ENCODE data around the gene TRPM6.

The TRPM6 gene

DNA sequence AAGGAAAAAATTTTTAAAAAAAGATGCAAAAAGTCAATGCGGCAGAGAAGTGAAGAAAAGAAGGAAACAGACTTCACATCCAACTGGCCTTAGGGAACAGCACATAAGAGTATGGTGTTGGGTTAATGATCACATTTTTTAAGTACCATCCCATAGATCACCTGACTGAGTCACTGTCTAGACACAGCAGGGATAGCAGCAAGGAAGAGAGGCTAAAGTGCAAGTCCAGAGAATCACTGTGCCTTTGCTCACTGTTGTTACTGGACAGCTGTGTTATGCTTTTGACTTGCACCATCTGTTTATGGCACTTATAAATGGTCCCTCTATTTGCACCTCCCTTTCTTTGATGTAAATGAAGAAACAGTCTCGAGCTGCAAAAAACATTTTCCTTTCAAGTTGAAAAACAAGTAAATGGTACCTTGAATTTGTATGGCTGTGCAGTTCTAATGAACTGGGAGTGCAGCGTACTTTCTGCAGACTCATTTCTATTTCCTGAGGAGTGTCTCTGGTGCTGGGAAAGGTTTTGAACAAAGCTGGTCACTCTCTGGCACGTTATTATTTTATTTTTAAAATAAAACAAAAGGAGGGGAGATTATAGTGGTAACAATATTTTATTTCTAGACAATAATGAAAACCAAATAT lies 84.2 kb downstream of the TRPM6 start:
- ATAC-seq (ENCODE audit: low read depth) (peak; percentile 77), DNase-seq (ENCODE audit: low spot score) (no peak)
- no peak overlapping the region for H3K4me3 ChIP-seq (ENCODE audit: severe bottlenecking)
- peaks cover 18% of the 10 kb centered on the region for H3K4me1 ChIP-seq (ENCODE audit: insufficient read depth, poor library complexity, severe bottlenecking)
- no peaks in the 10 kb centered on the region for H3K27me3 ChIP-seq (ENCODE audit: insufficient read depth, poor library complexity, severe bottlenecking)
- TF ChIP-seq, protein P1, sequence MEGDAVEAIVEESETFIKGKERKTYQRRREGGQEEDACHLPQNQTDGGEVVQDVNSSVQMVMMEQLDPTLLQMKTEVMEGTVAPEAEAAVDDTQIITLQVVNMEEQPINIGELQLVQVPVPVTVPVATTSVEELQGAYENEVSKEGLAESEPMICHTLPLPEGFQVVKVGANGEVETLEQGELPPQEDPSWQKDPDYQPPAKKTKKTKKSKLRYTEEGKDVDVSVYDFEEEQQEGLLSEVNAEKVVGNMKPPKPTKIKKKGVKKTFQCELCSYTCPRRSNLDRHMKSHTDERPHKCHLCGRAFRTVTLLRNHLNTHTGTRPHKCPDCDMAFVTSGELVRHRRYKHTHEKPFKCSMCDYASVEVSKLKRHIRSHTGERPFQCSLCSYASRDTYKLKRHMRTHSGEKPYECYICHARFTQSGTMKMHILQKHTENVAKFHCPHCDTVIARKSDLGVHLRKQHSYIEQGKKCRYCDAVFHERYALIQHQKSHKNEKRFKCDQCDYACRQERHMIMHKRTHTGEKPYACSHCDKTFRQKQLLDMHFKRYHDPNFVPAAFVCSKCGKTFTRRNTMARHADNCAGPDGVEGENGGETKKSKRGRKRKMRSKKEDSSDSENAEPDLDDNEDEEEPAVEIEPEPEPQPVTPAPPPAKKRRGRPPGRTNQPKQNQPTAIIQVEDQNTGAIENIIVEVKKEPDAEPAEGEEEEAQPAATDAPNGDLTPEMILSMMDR (IDR thresholded peaks at IDR 0.05; ENCODE audit: poor library complexity, severe bottlenecking), result no peak
- no peaks in the 10 kb centered on the region for H3K36me3 ChIP-seq (ENCODE audit: low read depth)
- peak overlapping the region; percentile 83 for H3K27ac ChIP-seq (ENCODE audit: poor library complexity, severe bottlenecking)
- no peaks in the 10 kb centered on the region for H3K9me3 ChIP-seq (ENCODE audit: severe bottlenecking)

DNA sequence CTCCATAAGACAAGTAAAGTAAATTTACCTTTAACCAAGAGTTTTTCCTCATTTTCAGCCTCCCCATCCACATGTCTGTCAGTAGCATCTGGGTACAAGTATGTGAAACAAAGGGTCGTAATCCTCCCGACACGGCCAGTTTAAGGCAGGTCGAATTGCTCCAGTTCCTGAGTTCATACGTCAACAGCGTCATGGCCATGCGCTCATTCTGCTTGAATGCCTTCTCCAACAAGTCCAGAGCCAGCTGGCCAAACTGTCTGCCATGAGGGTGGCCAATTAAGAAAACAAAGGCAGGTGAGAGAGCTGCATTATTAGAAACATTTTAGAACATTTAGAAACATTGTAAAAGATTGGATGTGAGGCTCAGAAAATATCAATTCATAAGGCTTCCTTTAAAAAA lies 87.5 kb downstream of the TRPM6 start:
- DNase-seq (ENCODE audit: low spot score) (no peak), ATAC-seq (ENCODE audit: low read depth) (no peak)
- Histone ChIP-seq H3K4me3 (ENCODE audit: severe bottlenecking) (no peak overlapping the region), H3K27me3 (ENCODE audit: insufficient read depth, poor library complexity, severe bottlenecking) (no peaks in the 10 kb centered on the region), H3K27ac (ENCODE audit: poor library complexity, severe bottlenecking) (no peak overlapping the region), H3K9me3 (ENCODE audit: severe bottlenecking) (no peaks in the 10 kb centered on the region), H3K4me1 (ENCODE audit: insufficient read depth, poor library complexity, severe bottlenecking) (peaks cover 18% of the 10 kb centered on the region), H3K36me3 (ENCODE audit: low read depth) (no peaks in the 10 kb centered on the region)
- TF ChIP-seq, protein P1 (IDR thresholded peaks at IDR 0.05; ENCODE audit: poor library complexity, severe bottlenecking), result no peak

DNA sequence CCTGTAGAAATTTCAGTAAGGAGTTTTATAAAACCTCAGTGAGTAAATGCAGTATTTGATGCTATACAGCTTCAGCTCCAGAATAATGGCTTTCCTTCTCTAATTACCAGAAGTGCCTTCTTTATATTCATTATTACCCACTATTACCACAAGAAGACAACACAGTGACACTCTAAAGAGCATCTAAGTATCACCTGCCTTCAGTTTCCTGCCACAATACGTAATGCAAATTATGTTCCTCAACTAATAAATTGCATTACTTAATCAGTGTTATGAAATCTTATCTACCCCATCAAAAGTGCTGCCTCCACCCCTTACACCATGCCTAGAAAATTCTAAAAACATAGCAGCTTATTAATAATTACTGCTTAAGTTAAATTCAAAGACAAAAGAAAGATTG lies 91.9 kb downstream of the TRPM6 start:
- no peaks in the 10 kb centered on the region for H3K36me3 ChIP-seq (ENCODE audit: low read depth)
- TF ChIP-seq, protein P1 (IDR thresholded peaks at IDR 0.05; ENCODE audit: poor library complexity, severe bottlenecking), result no peak
- no peak for ATAC-seq (ENCODE audit: low read depth)
- DNase-seq (ENCODE audit: low spot score), result no peak
- H3K9me3 ChIP-seq (ENCODE audit: severe bottlenecking), result no peaks in the 10 kb centered on the region
- H3K27me3 ChIP-seq (ENCODE audit: insufficient read depth, poor library complexity, severe bottlenecking), result no peaks in the 10 kb centered on the region
- no peak overlapping the region for H3K27ac ChIP-seq (ENCODE audit: poor library complexity, severe bottlenecking)
- no peak overlapping the region for H3K4me3 ChIP-seq (ENCODE audit: severe bottlenecking)
- H3K4me1 ChIP-seq (ENCODE audit: insufficient read depth, poor library complexity, severe bottlenecking), result no peaks in the 10 kb centered on the region

DNA sequence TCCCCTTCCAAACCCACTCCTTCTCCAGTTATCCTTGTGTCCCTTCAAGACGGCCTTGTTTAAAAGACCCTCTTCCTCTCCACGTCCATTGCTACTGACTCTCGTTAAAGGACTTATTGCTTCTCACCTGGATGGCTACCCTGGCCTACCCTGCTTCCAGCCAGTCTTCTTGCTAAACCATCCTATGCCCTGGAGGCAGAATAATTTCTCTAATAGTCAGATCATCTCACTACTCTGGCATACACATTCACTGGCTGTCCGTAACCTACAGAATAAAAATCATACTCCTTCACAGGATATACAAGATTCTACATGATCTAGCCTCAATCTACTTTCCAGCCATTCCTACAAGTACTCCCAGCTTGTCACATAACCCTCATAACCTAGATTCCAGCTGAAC lies 92.6 kb downstream of the TRPM6 start:
- no peak for ATAC-seq (ENCODE audit: low read depth)
- Histone ChIP-seq H3K36me3 (ENCODE audit: low read depth) (no peaks in the 10 kb centered on the region), H3K9me3 (ENCODE audit: severe bottlenecking) (no peaks in the 10 kb centered on the region), H3K4me3 (ENCODE audit: severe bottlenecking) (no peak overlapping the region), H3K4me1 (ENCODE audit: insufficient read depth, poor library complexity, severe bottlenecking) (no peaks in the 10 kb centered on the region), H3K27ac (ENCODE audit: poor library complexity, severe bottlenecking) (no peak overlapping the region), H3K27me3 (ENCODE audit: insufficient read depth, poor library complexity, severe bottlenecking) (no peaks in the 10 kb centered on the region)
- TF ChIP-seq, protein P1 (IDR thresholded peaks at IDR 0.05; ENCODE audit: poor library complexity, severe bottlenecking), result no peak
- no peak for DNase-seq (ENCODE audit: low spot score)

DNA sequence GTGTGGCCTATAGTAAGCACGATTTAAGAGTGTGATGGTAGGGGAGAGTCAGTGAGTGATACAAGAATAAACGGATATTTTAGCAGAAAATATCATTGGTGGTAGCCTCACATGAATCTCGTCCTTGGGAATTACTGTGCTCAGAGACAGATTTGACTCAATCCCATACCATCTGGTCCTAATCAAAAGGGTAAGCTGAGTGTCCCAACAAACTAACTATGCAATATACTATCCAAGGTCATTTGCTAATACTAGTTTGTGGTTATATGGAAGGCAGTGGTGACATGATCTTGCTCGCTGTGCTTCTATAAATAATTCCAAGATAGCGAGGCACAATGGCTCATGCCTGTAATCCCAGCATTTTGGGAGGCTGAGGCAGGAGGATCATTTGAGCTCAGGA lies 103.2 kb downstream of the TRPM6 start:
- Histone ChIP-seq H3K36me3 (ENCODE audit: low read depth) (no peaks in the 10 kb centered on the region), H3K4me3 (ENCODE audit: severe bottlenecking) (no peak overlapping the region), H3K27ac (ENCODE audit: poor library complexity, severe bottlenecking) (no peak overlapping the region), H3K27me3 (ENCODE audit: insufficient read depth, poor library complexity, severe bottlenecking) (no peaks in the 10 kb centered on the region), H3K4me1 (ENCODE audit: insufficient read depth, poor library complexity, severe bottlenecking) (no peaks in the 10 kb centered on the region), H3K9me3 (ENCODE audit: severe bottlenecking) (no peaks in the 10 kb centered on the region)
- TF ChIP-seq, protein P1 (IDR thresholded peaks at IDR 0.05; ENCODE audit: poor library complexity, severe bottlenecking), result no peak
- ATAC-seq (ENCODE audit: low read depth) (no peak), DNase-seq (ENCODE audit: low spot score) (no peak)

Data from RWPE2 (cell line).